NCI-H1105 treated with DMSO at 0.1 percent for 48 hours (cell line): ENCODE results near the gene OVOL2.

Experiments
- DNase-seq: peaks from one replicate; lab custom pipeline; 2025; lab: John Stamatoyannopoulos, UW

The OVOL2 gene

GRCh38 chr20:17985388-17986018, 72.2 kb downstream of the OVOL2 start:
- DNase-seq: no peak

DNA sequence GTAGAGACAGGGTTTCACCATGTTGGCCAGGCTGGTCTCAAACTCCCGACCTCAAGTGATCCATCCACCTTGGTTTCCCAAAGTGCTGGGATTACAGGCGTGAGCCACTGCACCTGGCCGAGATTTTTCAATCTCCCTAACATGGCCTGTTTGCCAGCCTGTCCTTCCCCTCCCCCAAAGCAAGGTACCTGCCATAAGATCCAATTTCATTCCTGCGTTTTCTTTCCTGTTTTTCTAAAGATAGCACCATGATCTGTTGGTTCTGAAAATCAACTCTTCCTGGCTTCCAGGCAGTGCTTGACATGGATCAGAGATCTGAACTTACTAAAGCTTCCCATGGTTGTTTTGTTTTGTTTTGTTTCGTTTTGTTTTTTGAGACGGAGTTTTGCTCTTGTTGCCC, 81.4 kb downstream of the OVOL2 start:
- no peak for DNase-seq
